K562 (cell line): ENCODE data around the gene ZNF77. TPM values are rescaled to one million over a fixed set of nuclear protein-coding genes. Genes with fewer than 3 reads are reported as not detected.

Experiments
- COPS2 ChIP-seq: fragments of 450-650 bp; conservative IDR thresholded peaks from 2 replicates; pipeline ENCODE4 v1.6.1; 2016; ENCODE audit warnings: mild to moderate bottlenecking, moderate library complexity
- EGR1 ChIP-seq: fragments of 450-650 bp; conservative IDR thresholded peaks from 2 replicates; pipeline ENCODE4 v1.6.1; 2017; ENCODE audit warnings: mild to moderate bottlenecking
- GABPB2 ChIP-seq: fragments of 250-450 bp; sonication (Bioruptor Pico); conservative IDR thresholded peaks from 2 replicates; pipeline ENCODE4 v1.5.1; 2021; ENCODE audit warnings: mild to moderate bottlenecking
- HDAC1 ChIP-seq, 2 experiments: fragments of 450-650 bp; IDR thresholded peaks; 2 replicates each; pipeline ENCODE4 v1.6.1; 2016 to 2017; ENCODE audit warnings: inconsistent platforms in 1 of 2, mild to moderate bottlenecking in 1 of 2, moderate library complexity in 1 of 2
- HSF4 ChIP-seq: fragments of 250-450 bp; sonication (Bioruptor Pico); IDR thresholded peaks from 2 replicates; pipeline ENCODE4 v2.1.2; 2022; ENCODE audit warnings: mild to moderate bottlenecking, moderate library complexity, borderline replicate concordance
- MBD2 ChIP-seq: sonication (generic); IDR thresholded peaks from 2 replicates; pipeline ENCODE4 v1.6.1; 2016; ENCODE audit warnings: low read depth, borderline replicate concordance
- MXI1 ChIP-seq: IDR thresholded peaks from 2 replicates; pipeline ENCODE4 v1.6.1; 2011; ENCODE audit warnings: low read depth, mild to moderate bottlenecking, improper control_type of control experiment, low read length
- NR2C1 ChIP-seq, 2 experiments: fragments of 450-650 bp; IDR thresholded peaks; 2 replicates each; pipeline ENCODE4 v1.6.1; 2017; ENCODE audit warnings: mild to moderate bottlenecking in 2 of 2, antibody characterized with exemption in 1 of 2, inconsistent platforms in 1 of 2, missing compliant biosample characterization in 1 of 2, missing genetic modification characterization in 1 of 2
- OTX1 ChIP-seq: fragments of 450-650 bp; formaldehyde crosslinking; IDR thresholded peaks from 2 replicates; pipeline ENCODE4 v1.4.0; 2022; ENCODE audit warnings: mild to moderate bottlenecking
- SRSF3 ChIP-seq: fragments of 200-400 bp; formaldehyde crosslinking; IDR thresholded peaks from 2 replicates; pipeline ENCODE4 v1.6.1; 2016; ENCODE audit warnings: mild to moderate bottlenecking, low read length, moderate library complexity; ENCODE audit not compliant: insufficient read depth
- SUPT5H ChIP-seq: fragments of 450-650 bp; IDR thresholded peaks from 2 replicates; pipeline ENCODE4 v1.6.1; 2016
- TGIF2 ChIP-seq: sonication (generic); formaldehyde crosslinking; IDR thresholded peaks from 2 replicates; pipeline ENCODE4 v1.8.1; 2022; ENCODE audit warnings: mild to moderate bottlenecking, missing genetic modification reagents, moderate library complexity
- ZNF316 ChIP-seq: fragments of 450-650 bp; IDR thresholded peaks from 2 replicates; pipeline ENCODE4 v1.6.1; 2016
- polyA plus RNA-seq, 8 experiments: library from polyadenylated mRNA; depleted of rRNA in 4 of 8; stranded (reverse) in 5 of 8; unstranded in 3 of 8; fragments of >200 nt; fragmentation: Nextera tagmentation in 2 of 8; fragmentation: Illumina TruSeq in 1 of 8; extraction: Ambion mirVana in 2 of 8; extraction: Trizol in 1 of 8; gene quantifications; 2 replicates each; pipeline versions ENCODE4 v1.2.1 to v1.2.3, GENCODE V29; 2011 to 2014; ENCODE audit warnings: inconsistent platforms in 1 of 8, missing spikeins in 1 of 8
- total RNA-seq, 7 experiments: library from RNA; depleted of rRNA in 6 of 7; stranded (reverse); fragments of >200 nt in 6 of 7; fragmentation: Illumina TruSeq in 2 of 7; extraction: Trizol in 2 of 7; gene quantifications; 2 replicates each; pipeline versions ENCODE4 v1.2.1 to v1.2.3, GENCODE V29; 2011 to 2021; ENCODE audit warnings: low replicate concordance in 1 of 7
- TF ChIP-seq, protein P1 (sequence below), 2 experiments: fragments of 450-650 bp in 1 of 2; IDR thresholded peaks; 2 replicates each; pipeline ENCODE4 v1.6.1; 2011 to 2017; ENCODE audit warnings: low read depth in 2 of 2, antibody characterized with exemption in 1 of 2, borderline replicate concordance in 1 of 2, low read length in 1 of 2, mild to moderate bottlenecking in 1 of 2, mixed read lengths in 1 of 2; ENCODE audit not compliant: control insufficient read depth in 1 of 2
- TF ChIP-seq, protein P2 (sequence below): sonication (generic); formaldehyde crosslinking; IDR thresholded peaks from 2 replicates; pipeline ENCODE4 v1.8.0; 2022; ENCODE audit warnings: mild to moderate bottlenecking, missing genetic modification reagents
- TF ChIP-seq, protein P3 (sequence below): sonication (generic); formaldehyde crosslinking; IDR thresholded peaks from 2 replicates; pipeline ENCODE4 v1.8.0; 2022; ENCODE audit warnings: mild to moderate bottlenecking, missing genetic modification reagents
- TF ChIP-seq, protein P4 (sequence below): fragments of 450-650 bp; IDR thresholded peaks from 2 replicates; pipeline ENCODE4 v1.6.1; 2017; ENCODE audit warnings: mild to moderate bottlenecking, moderate library complexity

Gene ZNF77
- total and polyA plus RNA-seq, 9 of the 15 experiments (the other 6 are each of a cell fraction or from before 2014, with no cell fraction given) = 4.3 to 14.5 (median 7.7) TPM

DNA sequence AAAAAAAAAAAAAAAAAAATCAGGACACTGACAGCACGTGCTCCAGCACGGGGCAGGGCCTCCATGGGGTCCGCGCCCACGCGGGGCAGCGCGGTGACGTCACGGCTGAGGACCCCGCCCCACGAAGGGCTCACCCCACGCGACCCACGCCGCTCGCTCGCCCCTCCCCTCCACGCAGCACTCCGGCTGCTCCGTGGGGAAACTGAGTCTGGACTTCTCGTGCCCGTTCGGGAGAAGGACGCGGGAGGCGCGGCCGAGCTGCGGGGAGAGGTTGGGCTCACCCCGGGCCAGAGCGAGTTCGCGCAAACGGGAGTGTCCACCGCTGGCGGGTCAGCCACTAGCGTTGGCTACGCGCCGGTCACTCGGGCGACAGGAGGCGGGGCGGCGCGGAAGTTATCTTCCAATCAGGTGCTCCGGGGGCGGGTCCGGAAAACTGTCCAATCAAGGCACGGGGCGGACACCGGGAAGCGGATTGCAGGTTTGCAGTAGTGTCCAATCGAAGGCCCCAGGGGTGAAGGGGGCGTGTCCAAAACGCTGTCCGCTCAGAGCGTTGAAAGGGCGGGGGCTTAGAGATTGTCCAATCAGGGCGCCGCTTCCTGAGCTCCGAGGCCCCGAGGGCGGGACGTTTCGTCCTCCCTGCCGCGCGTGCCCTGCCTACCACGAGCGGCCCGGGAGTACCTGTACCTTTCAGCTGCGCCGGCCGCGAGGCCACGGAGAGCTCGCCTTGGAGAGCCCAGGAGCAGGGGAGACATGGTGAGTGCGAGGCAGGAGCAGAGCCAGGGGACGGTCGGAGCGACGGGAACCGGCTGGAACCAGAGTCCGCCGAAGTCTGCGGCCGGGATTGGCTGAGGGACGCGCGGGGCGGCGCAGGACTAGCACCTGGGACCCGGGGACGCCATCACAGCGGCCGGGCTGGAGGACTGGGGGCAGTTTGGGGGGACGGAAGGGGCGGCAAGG is 44.2 kb downstream of the ZNF77 start, which contains the start of gene ZNF57 (continued):
- TF ChIP-seq, protein P1, sequence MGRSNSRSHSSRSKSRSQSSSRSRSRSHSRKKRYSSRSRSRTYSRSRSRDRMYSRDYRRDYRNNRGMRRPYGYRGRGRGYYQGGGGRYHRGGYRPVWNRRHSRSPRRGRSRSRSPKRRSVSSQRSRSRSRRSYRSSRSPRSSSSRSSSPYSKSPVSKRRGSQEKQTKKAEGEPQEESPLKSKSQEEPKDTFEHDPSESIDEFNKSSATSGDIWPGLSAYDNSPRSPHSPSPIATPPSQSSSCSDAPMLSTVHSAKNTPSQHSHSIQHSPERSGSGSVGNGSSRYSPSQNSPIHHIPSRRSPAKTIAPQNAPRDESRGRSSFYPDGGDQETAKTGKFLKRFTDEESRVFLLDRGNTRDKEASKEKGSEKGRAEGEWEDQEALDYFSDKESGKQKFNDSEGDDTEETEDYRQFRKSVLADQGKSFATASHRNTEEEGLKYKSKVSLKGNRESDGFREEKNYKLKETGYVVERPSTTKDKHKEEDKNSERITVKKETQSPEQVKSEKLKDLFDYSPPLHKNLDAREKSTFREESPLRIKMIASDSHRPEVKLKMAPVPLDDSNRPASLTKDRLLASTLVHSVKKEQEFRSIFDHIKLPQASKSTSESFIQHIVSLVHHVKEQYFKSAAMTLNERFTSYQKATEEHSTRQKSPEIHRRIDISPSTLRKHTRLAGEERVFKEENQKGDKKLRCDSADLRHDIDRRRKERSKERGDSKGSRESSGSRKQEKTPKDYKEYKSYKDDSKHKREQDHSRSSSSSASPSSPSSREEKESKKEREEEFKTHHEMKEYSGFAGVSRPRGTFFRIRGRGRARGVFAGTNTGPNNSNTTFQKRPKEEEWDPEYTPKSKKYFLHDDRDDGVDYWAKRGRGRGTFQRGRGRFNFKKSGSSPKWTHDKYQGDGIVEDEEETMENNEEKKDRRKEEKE (IDR thresholded peaks at IDR 0.05; ENCODE audit: borderline replicate concordance in 1 of 2, control insufficient read depth in 1 of 2, low read depth in 2 of 2, low read length in 1 of 2) = no peak
- TF ChIP-seq SRSF3 (no peak), COPS2 (no peak), HDAC1 (IDR thresholded peaks at IDR 0.05) (peak in 1 of 2 experiments; percentile 84; a peak in 2 of 4 replicates), MBD2 (peak; percentile 86), OTX1 (peak; percentile 41; the same call in 1 of the 2 replicates), MXI1 (peak; percentile 47; the same call in 1 of the 2 replicates), HSF4 (no peak), EGR1 (peak; percentile 67), SUPT5H (peak; percentile 67), NR2C1 (IDR thresholded peaks at IDR 0.05) (no peak), NR2C1 (tag; IDR thresholded peaks at IDR 0.05) (no peak), GABPB2 (CRISPR knock-in tag) (no peak), ZNF316 (peak; percentile 60), TGIF2 (CRISPR knock-in tag) (peak; percentile 68; the same call in 1 of the 2 replicates)
- TF ChIP-seq, protein P2, sequence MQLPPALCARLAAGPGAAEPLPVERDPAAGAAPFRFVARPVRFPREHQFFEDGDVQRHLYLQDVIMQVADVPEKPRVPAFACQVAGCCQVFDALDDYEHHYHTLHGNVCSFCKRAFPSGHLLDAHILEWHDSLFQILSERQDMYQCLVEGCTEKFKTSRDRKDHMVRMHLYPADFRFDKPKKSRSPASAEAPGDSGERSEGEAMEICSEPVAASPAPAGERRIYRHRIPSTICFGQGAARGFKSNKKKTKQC (CRISPR knock-in tag) = peak; percentile 95
- TF ChIP-seq, protein P3, sequence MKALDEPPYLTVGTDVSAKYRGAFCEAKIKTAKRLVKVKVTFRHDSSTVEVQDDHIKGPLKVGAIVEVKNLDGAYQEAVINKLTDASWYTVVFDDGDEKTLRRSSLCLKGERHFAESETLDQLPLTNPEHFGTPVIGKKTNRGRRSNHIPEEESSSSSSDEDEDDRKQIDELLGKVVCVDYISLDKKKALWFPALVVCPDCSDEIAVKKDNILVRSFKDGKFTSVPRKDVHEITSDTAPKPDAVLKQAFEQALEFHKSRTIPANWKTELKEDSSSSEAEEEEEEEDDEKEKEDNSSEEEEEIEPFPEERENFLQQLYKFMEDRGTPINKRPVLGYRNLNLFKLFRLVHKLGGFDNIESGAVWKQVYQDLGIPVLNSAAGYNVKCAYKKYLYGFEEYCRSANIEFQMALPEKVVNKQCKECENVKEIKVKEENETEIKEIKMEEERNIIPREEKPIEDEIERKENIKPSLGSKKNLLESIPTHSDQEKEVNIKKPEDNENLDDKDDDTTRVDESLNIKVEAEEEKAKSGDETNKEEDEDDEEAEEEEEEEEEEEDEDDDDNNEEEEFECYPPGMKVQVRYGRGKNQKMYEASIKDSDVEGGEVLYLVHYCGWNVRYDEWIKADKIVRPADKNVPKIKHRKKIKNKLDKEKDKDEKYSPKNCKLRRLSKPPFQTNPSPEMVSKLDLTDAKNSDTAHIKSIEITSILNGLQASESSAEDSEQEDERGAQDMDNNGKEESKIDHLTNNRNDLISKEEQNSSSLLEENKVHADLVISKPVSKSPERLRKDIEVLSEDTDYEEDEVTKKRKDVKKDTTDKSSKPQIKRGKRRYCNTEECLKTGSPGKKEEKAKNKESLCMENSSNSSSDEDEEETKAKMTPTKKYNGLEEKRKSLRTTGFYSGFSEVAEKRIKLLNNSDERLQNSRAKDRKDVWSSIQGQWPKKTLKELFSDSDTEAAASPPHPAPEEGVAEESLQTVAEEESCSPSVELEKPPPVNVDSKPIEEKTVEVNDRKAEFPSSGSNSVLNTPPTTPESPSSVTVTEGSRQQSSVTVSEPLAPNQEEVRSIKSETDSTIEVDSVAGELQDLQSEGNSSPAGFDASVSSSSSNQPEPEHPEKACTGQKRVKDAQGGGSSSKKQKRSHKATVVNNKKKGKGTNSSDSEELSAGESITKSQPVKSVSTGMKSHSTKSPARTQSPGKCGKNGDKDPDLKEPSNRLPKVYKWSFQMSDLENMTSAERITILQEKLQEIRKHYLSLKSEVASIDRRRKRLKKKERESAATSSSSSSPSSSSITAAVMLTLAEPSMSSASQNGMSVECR (CRISPR knock-in tag) = peak; percentile 82
- TF ChIP-seq, protein P4, sequence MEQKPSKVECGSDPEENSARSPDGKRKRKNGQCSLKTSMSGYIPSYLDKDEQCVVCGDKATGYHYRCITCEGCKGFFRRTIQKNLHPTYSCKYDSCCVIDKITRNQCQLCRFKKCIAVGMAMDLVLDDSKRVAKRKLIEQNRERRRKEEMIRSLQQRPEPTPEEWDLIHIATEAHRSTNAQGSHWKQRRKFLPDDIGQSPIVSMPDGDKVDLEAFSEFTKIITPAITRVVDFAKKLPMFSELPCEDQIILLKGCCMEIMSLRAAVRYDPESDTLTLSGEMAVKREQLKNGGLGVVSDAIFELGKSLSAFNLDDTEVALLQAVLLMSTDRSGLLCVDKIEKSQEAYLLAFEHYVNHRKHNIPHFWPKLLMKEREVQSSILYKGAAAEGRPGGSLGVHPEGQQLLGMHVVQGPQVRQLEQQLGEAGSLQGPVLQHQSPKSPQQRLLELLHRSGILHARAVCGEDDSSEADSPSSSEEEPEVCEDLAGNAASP = no peak
